ENCODE measurements around the gene KDM4F. TPM values are rescaled to one million over a fixed set of nuclear protein-coding genes. Genes with fewer than 3 reads are reported as not detected.

Gene KDM4F
- polyA plus RNA-seq, 1 donor from 2014 or later = not detected

DNA sequence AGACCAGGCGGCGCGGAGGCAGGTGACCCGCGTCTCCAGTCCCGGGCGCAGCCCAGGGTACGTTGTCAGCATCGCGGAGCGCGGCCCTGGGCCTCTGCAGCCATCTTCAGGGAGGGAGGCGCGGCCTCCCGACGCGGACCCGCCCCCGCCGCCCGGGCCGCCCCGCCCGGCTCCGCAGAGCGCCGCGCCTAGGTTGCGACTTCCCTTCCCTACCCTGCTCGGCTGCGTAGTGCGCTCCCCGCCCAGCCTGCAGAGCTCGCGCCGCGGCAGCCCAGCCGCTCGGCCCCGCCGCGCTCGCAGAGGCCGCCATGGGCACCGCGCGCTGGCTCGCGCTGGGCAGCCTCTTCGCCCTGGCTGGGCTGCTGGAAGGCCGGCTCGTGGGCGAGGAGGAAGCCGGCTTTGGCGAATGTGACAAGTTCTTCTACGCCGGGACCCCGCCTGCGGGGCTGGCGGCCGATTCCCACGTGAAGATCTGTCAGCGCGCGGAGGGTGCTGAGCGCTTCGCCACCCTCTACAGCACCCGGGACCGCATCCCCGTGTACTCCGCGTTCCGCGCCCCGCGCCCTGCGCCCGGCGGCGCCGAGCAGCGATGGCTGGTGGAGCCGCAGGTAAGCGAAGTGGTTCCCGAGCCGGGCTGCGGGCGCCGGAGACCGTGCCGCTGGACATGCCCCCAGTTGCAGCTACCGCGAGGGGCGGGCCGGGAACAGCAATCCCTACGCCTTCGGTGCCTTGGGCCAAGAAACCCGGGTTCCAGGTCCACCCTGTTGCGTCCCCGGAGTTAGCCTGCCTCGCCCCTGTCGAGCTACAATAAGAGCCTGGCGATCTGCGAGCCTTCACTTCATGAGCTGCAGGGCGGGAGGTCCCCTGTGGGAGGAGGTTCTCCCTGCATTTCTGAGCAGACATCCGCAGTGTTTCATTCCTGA is 40.7 kb downstream of the KDM4F start, which contains the start of gene ENDOD1:
Gene ENDOD1, plus strand, starts transcription at position 227 of the 923 bp plus-strand sequence. Its CDS starts 82 bp downstream, at position 309.
- Histone ChIP-seq H3K9me2 (ENCODE audit: insufficient read depth, low read length) (no peaks in the 10 kb centered on the region), H3K79me2 (replicated peaks; ENCODE audit: insufficient read depth, low read length) (no peaks in the 10 kb centered on the region), H3K36me3 (ENCODE audit: insufficient read depth, low read length) (no peaks in the 10 kb centered on the region), H3K9ac (ENCODE audit: low read length) (peak within 1 kb of the TSS; percentile 69), H3K4me2 (ENCODE audit: low read length) (peak within 1 kb of the TSS; percentile 77), H4K20me1 (ENCODE audit: insufficient read depth) (no peaks in the 10 kb centered on the region), H3K27ac (ENCODE audit: low read length) (peak within 1 kb of the TSS; percentile 56), H3F3A (ENCODE audit: insufficient read depth, low read length, poor library complexity, severe bottlenecking) (peaks cover 9% of the 10 kb centered on the region), H3K27me3 (ENCODE audit: insufficient read depth, low read depth, low read length) (no peaks in the 10 kb centered on the region), H2AFZ (ENCODE audit: low read depth, low read length) (peak within 1 kb of the TSS; percentile 68), H3K4me3 (ENCODE audit: low read length) (peak within 1 kb of the TSS; percentile 93), H3K9me3 (ENCODE audit: low read length) (no peaks in the 10 kb centered on the region)
- peak; percentile 90 for TF ChIP-seq MXI1 (conservative IDR thresholded peaks at IDR 0.05; ENCODE audit: poor library complexity, severe bottlenecking)
- no peak for TF ChIP-seq RAD21 (conservative IDR thresholded peaks at IDR 0.05)
- no peak for TF ChIP-seq EZH2 (IDR thresholded peaks at IDR 0.05; ENCODE audit: borderline replicate concordance, insufficient read depth, low read length, poor library complexity, severe bottlenecking)
- TF ChIP-seq SMC3 (conservative IDR thresholded peaks at IDR 0.05; ENCODE audit: poor library complexity) = peak; percentile 34

DNA sequence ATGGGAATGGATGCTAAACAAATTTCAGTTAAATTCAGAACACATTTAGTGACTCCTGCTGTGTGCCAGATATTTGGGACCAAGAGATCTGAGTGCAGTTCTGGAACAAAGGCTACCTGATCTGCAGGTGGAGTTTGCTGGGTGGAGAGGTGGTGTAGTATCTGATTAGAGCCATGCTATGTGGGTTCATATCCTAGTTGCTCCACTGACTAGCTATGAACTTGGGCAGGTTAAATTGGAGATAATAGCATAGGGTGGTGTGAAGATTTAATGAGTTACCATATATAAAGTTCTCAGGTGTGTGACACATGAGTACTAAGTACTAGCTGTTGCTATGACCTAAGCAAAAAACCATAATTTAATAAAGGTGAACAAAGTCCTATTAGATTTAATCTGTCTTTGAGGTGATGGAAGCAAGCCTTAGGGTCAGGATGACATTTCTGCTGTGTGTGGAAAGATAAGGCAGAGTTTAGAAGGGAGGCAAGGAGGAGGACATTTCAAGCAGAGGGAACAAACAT is 42.5 kb downstream of the KDM4F start:
- Histone ChIP-seq H3K79me2 (replicated peaks; ENCODE audit: insufficient read depth, low read length) (no peaks in the 10 kb centered on the region), H4K20me1 (ENCODE audit: insufficient read depth) (no peaks in the 10 kb centered on the region), H3K4me3 (ENCODE audit: low read length) (no peak overlapping the region), H3K27me3 (ENCODE audit: insufficient read depth, low read depth, low read length) (no peaks in the 10 kb centered on the region), H3F3A (ENCODE audit: insufficient read depth, low read length, poor library complexity, severe bottlenecking) (peaks cover 9% of the 10 kb centered on the region), H3K4me2 (ENCODE audit: low read length) (no peak overlapping the region), H3K36me3 (ENCODE audit: insufficient read depth, low read length) (no peaks in the 10 kb centered on the region), H3K27ac (ENCODE audit: low read length) (no peak overlapping the region), H3K9me2 (ENCODE audit: insufficient read depth, low read length) (no peaks in the 10 kb centered on the region), H3K9ac (ENCODE audit: low read length) (no peak overlapping the region), H2AFZ (ENCODE audit: low read depth, low read length) (no peak overlapping the region), H3K9me3 (ENCODE audit: low read length) (no peaks in the 10 kb centered on the region)
- TF ChIP-seq EP300 (conservative IDR thresholded peaks at IDR 0.05; ENCODE audit: poor library complexity, severe bottlenecking) (no peak), POLR2AphosphoS5 (IDR thresholded peaks at IDR 0.05) (no peak), RAD21 (conservative IDR thresholded peaks at IDR 0.05) (no peak), EZH2 (IDR thresholded peaks at IDR 0.05; ENCODE audit: borderline replicate concordance, insufficient read depth, low read length, poor library complexity, severe bottlenecking) (no peak), MXI1 (conservative IDR thresholded peaks at IDR 0.05; ENCODE audit: poor library complexity, severe bottlenecking) (no peak), SMC3 (conservative IDR thresholded peaks at IDR 0.05; ENCODE audit: poor library complexity) (no peak), TAF1 (IDR thresholded peaks at IDR 0.05; ENCODE audit: low read depth) (no peak)
- TF ChIP-seq, protein P1, sequence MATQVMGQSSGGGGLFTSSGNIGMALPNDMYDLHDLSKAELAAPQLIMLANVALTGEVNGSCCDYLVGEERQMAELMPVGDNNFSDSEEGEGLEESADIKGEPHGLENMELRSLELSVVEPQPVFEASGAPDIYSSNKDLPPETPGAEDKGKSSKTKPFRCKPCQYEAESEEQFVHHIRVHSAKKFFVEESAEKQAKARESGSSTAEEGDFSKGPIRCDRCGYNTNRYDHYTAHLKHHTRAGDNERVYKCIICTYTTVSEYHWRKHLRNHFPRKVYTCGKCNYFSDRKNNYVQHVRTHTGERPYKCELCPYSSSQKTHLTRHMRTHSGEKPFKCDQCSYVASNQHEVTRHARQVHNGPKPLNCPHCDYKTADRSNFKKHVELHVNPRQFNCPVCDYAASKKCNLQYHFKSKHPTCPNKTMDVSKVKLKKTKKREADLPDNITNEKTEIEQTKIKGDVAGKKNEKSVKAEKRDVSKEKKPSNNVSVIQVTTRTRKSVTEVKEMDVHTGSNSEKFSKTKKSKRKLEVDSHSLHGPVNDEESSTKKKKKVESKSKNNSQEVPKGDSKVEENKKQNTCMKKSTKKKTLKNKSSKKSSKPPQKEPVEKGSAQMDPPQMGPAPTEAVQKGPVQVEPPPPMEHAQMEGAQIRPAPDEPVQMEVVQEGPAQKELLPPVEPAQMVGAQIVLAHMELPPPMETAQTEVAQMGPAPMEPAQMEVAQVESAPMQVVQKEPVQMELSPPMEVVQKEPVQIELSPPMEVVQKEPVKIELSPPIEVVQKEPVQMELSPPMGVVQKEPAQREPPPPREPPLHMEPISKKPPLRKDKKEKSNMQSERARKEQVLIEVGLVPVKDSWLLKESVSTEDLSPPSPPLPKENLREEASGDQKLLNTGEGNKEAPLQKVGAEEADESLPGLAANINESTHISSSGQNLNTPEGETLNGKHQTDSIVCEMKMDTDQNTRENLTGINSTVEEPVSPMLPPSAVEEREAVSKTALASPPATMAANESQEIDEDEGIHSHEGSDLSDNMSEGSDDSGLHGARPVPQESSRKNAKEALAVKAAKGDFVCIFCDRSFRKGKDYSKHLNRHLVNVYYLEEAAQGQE (IDR thresholded peaks at IDR 0.05; ENCODE audit: borderline replicate concordance) = no peak
- TF ChIP-seq, protein P2, sequence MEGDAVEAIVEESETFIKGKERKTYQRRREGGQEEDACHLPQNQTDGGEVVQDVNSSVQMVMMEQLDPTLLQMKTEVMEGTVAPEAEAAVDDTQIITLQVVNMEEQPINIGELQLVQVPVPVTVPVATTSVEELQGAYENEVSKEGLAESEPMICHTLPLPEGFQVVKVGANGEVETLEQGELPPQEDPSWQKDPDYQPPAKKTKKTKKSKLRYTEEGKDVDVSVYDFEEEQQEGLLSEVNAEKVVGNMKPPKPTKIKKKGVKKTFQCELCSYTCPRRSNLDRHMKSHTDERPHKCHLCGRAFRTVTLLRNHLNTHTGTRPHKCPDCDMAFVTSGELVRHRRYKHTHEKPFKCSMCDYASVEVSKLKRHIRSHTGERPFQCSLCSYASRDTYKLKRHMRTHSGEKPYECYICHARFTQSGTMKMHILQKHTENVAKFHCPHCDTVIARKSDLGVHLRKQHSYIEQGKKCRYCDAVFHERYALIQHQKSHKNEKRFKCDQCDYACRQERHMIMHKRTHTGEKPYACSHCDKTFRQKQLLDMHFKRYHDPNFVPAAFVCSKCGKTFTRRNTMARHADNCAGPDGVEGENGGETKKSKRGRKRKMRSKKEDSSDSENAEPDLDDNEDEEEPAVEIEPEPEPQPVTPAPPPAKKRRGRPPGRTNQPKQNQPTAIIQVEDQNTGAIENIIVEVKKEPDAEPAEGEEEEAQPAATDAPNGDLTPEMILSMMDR (IDR thresholded peaks at IDR 0.05; ENCODE audit: poor library complexity, severe bottlenecking) = no peak

Data from neural cell (in vitro differentiated cells).